K562 (cell line): ENCODE data around the gene ITSN1. TPM values are rescaled to one million over a fixed set of nuclear protein-coding genes. Genes with fewer than 3 reads are reported as not detected.
A peak's percentile ranks its signal among the peaks of the same experiment; 100 is the strongest.

Experiments
- CHAMP1 ChIP-seq: fragments of 450-650 bp; IDR thresholded peaks from 2 replicates; pipeline ENCODE4 v1.6.1; 2016; ENCODE audit warnings: mild to moderate bottlenecking
- EP400 ChIP-seq: fragments of 450-650 bp; IDR thresholded peaks from 2 replicates; pipeline ENCODE4 v1.6.1; 2017; ENCODE audit warnings: antibody characterized with exemption, mild to moderate bottlenecking, moderate library complexity
- ESRRA ChIP-seq: fragments of 450-650 bp; IDR thresholded peaks from 2 replicates; pipeline ENCODE4 v1.6.1; 2014; ENCODE audit warnings: low read depth, mild to moderate bottlenecking, moderate library complexity, borderline replicate concordance
- KDM5B ChIP-seq: fragments of 200-600 bp; sonication (generic); IDR thresholded peaks from 2 replicates; pipeline ENCODE4 v1.6.1; 2012; ENCODE audit warnings: low read depth, mild to moderate bottlenecking, moderate library complexity, low read length, control low read depth, inconsistent platforms; ENCODE audit not compliant: insufficient replicate concordance
- KLF6 ChIP-seq: fragments of 250-450 bp; sonication (Bioruptor Pico); IDR thresholded peaks from 2 replicates; pipeline ENCODE4 v1.4.0; 2020; ENCODE audit warnings: mild to moderate bottlenecking, moderate library complexity, borderline replicate concordance
- NUFIP1 ChIP-seq: fragments of 450-650 bp; IDR thresholded peaks from 2 replicates; pipeline ENCODE4 v1.6.1; 2018; ENCODE audit not compliant: partially characterized antibody
- PCBP2 ChIP-seq: fragments of 200-400 bp; formaldehyde crosslinking; IDR thresholded peaks from 2 replicates; pipeline ENCODE4 v1.6.1; 2018; ENCODE audit warnings: low read length, low read depth, mild to moderate bottlenecking, moderate library complexity; ENCODE audit not compliant: poor library complexity, severe bottlenecking
- TCF3 ChIP-seq: sonication (generic); formaldehyde crosslinking; IDR thresholded peaks from 2 replicates; pipeline ENCODE4 v1.4.0; 2020; ENCODE audit warnings: mild to moderate bottlenecking, missing genetic modification reagents
- THAP12 ChIP-seq: fragments of 250-450 bp; sonication (Bioruptor Pico); IDR thresholded peaks from 2 replicates; pipeline ENCODE4 v1.9.0; 2021; ENCODE audit warnings: mild to moderate bottlenecking, inconsistent platforms
- ZNF232 ChIP-seq: sonication (generic); formaldehyde crosslinking; IDR thresholded peaks from 2 replicates; pipeline ENCODE4 v1.8.0; 2022; ENCODE audit warnings: mild to moderate bottlenecking, missing genetic modification reagents
- polyA plus RNA-seq, 8 experiments: library from polyadenylated mRNA; depleted of rRNA in 4 of 8; stranded (reverse) in 5 of 8; unstranded in 3 of 8; fragments of >200 nt; fragmentation: Nextera tagmentation in 2 of 8; fragmentation: Illumina TruSeq in 1 of 8; extraction: Ambion mirVana in 2 of 8; extraction: Trizol in 1 of 8; gene quantifications; 2 replicates each; pipeline versions ENCODE4 v1.2.1 to v1.2.3, GENCODE V29; 2011 to 2014; ENCODE audit warnings: inconsistent platforms in 1 of 8, missing spikeins in 1 of 8
- total RNA-seq, 7 experiments: library from RNA; depleted of rRNA in 6 of 7; stranded (reverse); fragments of >200 nt in 6 of 7; fragmentation: Illumina TruSeq in 2 of 7; extraction: Trizol in 2 of 7; gene quantifications; 2 replicates each; pipeline versions ENCODE4 v1.2.1 to v1.2.3, GENCODE V29; 2011 to 2021; ENCODE audit warnings: low replicate concordance in 1 of 7
- TF ChIP-seq, protein P1 (sequence below): fragments of 450-650 bp; formaldehyde crosslinking; conservative IDR thresholded peaks from 2 replicates; pipeline ENCODE4 v1.4.0; 2022; ENCODE audit warnings: mild to moderate bottlenecking, missing genetic modification characterization
- TF ChIP-seq, protein P2 (sequence below): IDR thresholded peaks from 2 replicates; pipeline ENCODE4 v1.6.1; 2012; ENCODE audit warnings: low read depth, low read length, improper control_type of control experiment, borderline replicate concordance
- TF ChIP-seq, protein P3 (sequence below): fragments of 250-450 bp; sonication (Bioruptor Pico); IDR thresholded peaks from 2 replicates; pipeline ENCODE4 v1.5.0; 2021; ENCODE audit warnings: mild to moderate bottlenecking, moderate library complexity

ITSN1 gene
- total and polyA plus RNA-seq, 9 of the 15 experiments (the other 6 are each of a cell fraction or from before 2014, with no cell fraction given), result 1.1 to 12.6 (median 4.8) TPM

DNA sequence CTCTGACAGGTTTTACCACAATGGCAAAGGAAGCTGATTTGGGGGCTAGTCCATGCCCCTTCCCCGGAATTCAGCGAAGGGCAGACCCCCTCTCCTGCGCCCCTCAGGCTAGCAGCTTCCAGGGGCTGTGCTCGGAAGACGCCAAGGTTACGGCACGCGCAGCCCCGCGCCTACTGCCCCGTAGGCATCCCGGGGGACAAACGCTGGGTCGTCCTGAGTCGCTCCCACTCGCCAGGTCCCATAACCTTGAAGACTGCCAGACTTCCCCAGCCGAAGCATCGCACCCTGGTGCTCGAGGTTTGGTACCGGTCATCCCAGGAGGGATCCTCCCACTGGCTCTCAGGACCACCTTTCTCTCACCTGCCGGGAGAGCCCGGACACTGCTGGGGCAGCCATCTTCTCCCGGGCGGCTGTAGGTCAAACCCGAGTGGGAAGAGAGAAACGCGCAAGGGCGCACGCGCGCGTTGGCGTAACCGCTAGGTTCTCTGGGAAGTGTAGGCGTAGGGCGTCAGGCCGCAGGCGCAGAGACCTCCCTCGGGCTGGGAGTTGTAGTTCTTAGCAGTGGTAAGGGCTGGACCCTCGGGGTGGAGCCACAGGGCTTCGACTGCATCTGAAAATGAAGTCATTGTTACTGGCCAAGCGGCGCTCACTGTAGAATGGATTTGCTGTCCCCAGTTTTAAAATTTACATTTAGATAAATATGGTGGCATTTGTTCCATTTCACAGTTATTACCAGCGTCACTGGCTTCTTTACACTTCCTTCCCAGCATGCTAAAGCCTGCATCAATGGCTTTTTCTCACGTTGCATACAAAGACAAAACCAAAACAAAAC lies 273.3 kb downstream of the ITSN1 start, which contains the start of gene ATP5PO (continued):
- TF ChIP-seq, protein P1, sequence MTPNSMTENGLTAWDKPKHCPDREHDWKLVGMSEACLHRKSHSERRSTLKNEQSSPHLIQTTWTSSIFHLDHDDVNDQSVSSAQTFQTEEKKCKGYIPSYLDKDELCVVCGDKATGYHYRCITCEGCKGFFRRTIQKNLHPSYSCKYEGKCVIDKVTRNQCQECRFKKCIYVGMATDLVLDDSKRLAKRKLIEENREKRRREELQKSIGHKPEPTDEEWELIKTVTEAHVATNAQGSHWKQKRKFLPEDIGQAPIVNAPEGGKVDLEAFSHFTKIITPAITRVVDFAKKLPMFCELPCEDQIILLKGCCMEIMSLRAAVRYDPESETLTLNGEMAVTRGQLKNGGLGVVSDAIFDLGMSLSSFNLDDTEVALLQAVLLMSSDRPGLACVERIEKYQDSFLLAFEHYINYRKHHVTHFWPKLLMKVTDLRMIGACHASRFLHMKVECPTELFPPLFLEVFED (CRISPR knock-in tag), result no peak
- TF ChIP-seq KLF6 (no peak), ESRRA (peak; percentile 99), NUFIP1 (no peak), EP400 (peak; percentile 84), ZNF232 (CRISPR knock-in tag) (peak; percentile 41; the same call in 1 of the 2 replicates), PCBP2 (no peak), CHAMP1 (no peak), KDM5B (peak; percentile 98), THAP12 (peak; percentile 93), TCF3 (CRISPR knock-in tag) (no peak)
- TF ChIP-seq, protein P2, sequence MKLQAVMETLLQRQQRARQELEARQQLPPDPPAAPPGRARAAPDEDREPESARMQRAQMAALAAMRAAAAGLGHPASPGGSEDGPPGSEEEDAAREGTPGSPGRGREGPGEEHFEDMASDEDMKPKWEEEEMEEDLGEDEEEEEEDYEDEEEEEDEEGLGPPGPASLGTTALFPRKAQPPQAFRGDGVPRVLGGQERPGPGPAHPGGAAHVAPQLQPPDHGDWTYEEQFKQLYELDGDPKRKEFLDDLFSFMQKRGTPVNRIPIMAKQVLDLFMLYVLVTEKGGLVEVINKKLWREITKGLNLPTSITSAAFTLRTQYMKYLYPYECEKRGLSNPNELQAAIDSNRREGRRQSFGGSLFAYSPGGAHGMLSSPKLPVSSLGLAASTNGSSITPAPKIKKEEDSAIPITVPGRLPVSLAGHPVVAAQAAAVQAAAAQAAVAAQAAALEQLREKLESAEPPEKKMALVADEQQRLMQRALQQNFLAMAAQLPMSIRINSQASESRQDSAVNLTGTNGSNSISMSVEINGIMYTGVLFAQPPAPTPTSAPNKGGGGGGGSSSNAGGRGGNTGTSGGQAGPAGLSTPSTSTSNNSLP, result no peak
- TF ChIP-seq, protein P3, sequence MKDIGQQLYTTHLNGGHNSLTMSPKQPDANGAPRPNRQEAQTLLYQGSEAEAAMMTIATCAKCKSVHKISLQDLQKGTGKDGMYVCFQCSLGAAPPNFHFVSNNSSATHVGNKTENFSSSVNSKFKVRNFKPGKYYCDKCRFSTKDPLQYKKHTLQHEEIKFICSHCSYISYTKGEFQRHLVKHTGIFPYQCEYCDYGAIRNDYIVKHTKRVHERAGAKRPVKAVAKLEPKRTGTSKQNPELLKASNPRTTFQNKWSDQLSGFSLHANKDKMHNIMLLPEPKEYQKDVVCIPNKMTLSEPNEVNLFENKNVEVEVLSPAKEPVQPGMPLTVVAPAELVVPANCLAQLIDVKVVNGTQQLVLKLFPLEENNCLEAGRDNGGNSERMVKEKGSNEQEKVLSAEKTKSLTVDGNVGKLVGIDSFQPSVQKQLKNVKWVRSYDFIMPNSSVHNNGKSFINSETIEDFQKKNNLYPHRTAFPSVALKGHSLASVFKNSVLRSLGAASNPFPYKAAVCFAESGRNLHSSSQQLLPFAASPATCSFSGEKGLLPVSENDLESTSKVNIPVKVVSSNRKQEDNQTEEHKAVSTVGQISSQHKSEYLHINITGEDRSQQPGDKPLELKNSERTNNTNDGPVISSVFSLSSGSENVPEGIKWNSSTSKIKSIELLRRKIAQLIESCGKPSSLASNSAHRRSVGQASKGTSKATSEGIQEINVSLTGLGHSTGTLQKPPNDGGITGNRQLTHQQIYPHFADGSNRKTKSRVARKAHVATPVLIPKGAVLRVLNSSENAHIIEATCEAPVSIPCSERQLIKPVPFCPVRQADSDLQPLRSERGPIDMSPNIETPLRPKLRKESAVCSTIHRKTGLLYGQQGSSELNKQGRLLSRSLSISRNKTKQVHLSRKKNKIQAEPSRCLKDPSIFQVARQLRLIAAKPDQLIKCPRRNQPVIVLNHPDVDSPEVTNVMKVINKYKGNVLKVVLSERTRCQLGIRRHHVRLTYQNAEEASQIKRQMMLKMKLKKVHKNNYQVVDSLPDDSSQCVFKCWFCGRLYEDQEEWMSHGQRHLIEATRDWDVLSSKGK (CRISPR knock-in tag), result no peak
